H1 (cell line): ENCODE measurements around the gene PARD3. TPM values are rescaled to one million over a fixed set of nuclear protein-coding genes. Genes with fewer than 3 reads are reported as not detected.
"Not testable (repeated sequence)": the region's sequence is repeated elsewhere in the genome, so short reads cannot be mapped to it uniquely, and the experiment has no call there.

Experiments
- CTCF ChIA-PET: fragments of 300-600 bp; sonication (Branson Sonifier 250); formaldehyde crosslinking; loops from one replicate; lab custom pipeline; 2021; ENCODE audit not compliant: partially characterized antibody; lab: Charles Lee
- POLR2A ChIA-PET: fragments of 300-600 bp; sonication (Branson Sonifier 250); formaldehyde crosslinking; loops from one replicate; lab custom pipeline; 2021; ENCODE audit warnings: inconsistent platforms; ENCODE audit not compliant: partially characterized antibody; lab: Charles Lee
- DNase-seq, 2 experiments: peaks; one replicate each; pipeline versions ENCODE4 v3.0.0 to v3.0.0-alpha.2; 2010 to 2022; ENCODE audit warnings: low spot score in 2 of 2, low read depth in 1 of 2, mixed read lengths in 1 of 2
- FAIRE-seq: peaks from 2 replicates; lab custom pipeline; 2011; peaks lifted over from hg19 to GRCh38; lab: Jason Lieb, UNC
- H2AFZ ChIP-seq: 2 replicates; pipeline ENCODE4 v1.8.1; 2012; ENCODE audit warnings: low read length, inconsistent platforms
- H2AK5ac ChIP-seq: 2 replicates; pipeline ENCODE4 v1.6.1; 2013; ENCODE audit warnings: low read depth, low read length
- H2BK120ac ChIP-seq: replicated peaks from 2 replicates; pipeline ENCODE3; 2013; ENCODE audit warnings: low read depth, low read length, inconsistent platforms
- H2BK12ac ChIP-seq: 2 replicates; pipeline ENCODE4 v1.6.1; 2013; ENCODE audit warnings: low read depth, low read length
- H2BK15ac ChIP-seq: 2 replicates; pipeline ENCODE4 v1.6.1; 2013; ENCODE audit warnings: low read length
- H2BK20ac ChIP-seq: 2 replicates; pipeline ENCODE4 v1.6.1; 2013; ENCODE audit warnings: low read length
- H2BK5ac ChIP-seq: 2 replicates; pipeline ENCODE4 v1.6.1; 2013; ENCODE audit warnings: low read depth, low read length
- H3K14ac ChIP-seq: 2 replicates; pipeline ENCODE4 v1.6.1; 2013; ENCODE audit warnings: inconsistent platforms; ENCODE audit not compliant: insufficient read length
- H3K18ac ChIP-seq: 2 replicates; pipeline ENCODE4 v1.6.1; 2013; ENCODE audit warnings: low read length; ENCODE audit errors: extremely low read depth
- H3K23ac ChIP-seq: 2 replicates; pipeline ENCODE4 v1.6.1; 2013; ENCODE audit warnings: inconsistent platforms; ENCODE audit not compliant: insufficient read length
- H3K23me2 ChIP-seq: 2 replicates; pipeline ENCODE4 v1.6.1; 2013; ENCODE audit warnings: low read depth, low read length
- H3K27ac ChIP-seq: 2 replicates; pipeline ENCODE4 v1.6.1; 2011; ENCODE audit warnings: low read depth, low read length, inconsistent platforms
- H3K27me3 ChIP-seq, 4 experiments: replicated peaks in 1 of 4; 1 replicate in 1 of 4; 2 replicates in 3 of 4; pipeline versions ENCODE4 v1.6.1 to v1.8.1; 2011 to 2013; ENCODE audit warnings: low read length in 3 of 4, mild to moderate bottlenecking in 3 of 4, inconsistent platforms in 2 of 4, mixed read lengths in 2 of 4, moderate library complexity in 1 of 4; ENCODE audit not compliant: control insufficient read depth in 3 of 4, insufficient read depth in 3 of 4; ENCODE audit errors: extremely low read depth in 1 of 4
- H3K36me3 ChIP-seq, 4 experiments: 2 replicates each; pipeline versions ENCODE4 v1.6.1 to v1.8.1; 2011 to 2013; ENCODE audit warnings: mild to moderate bottlenecking in 4 of 4, low read length in 3 of 4, moderate library complexity in 2 of 4, control low read depth in 1 of 4, inconsistent platforms in 1 of 4; ENCODE audit not compliant: insufficient read depth in 4 of 4, control insufficient read depth in 2 of 4
- H3K4ac ChIP-seq: replicated peaks from 2 replicates; pipeline ENCODE3; 2013; ENCODE audit warnings: low read length, low read depth, mixed read lengths, inconsistent platforms; ENCODE audit not compliant: insufficient read length
- H3K4me1 ChIP-seq, 4 experiments: replicated peaks in 1 of 4; 1 replicate in 1 of 4; 2 replicates in 3 of 4; pipeline versions ENCODE4 v1.6.1 to v1.8.1; 2011 to 2013; ENCODE audit warnings: low read length in 3 of 4, inconsistent platforms in 2 of 4, mixed read lengths in 1 of 4; ENCODE audit not compliant: insufficient read depth in 4 of 4, control insufficient read depth in 3 of 4
- H3K4me2 ChIP-seq, 2 experiments: 2 replicates each; pipeline versions ENCODE4 v1.6.1 to v1.8.1; 2011 to 2013; ENCODE audit warnings: low read depth in 2 of 2, low read length in 2 of 2, control low read depth in 1 of 2, inconsistent platforms in 1 of 2, mild to moderate bottlenecking in 1 of 2; ENCODE audit not compliant: insufficient read depth in 1 of 2
- H3K4me3 ChIP-seq, 4 experiments: fragments of 200-600, 300-600 bp in 1 of 4; sonication (generic), shearing (Covaris generic), sonication (Bioruptor Twin) in 1 of 4; 2 replicates each; pipeline versions ENCODE4 v1.5.1 to v1.8.1; 2011 to 2016; ENCODE audit warnings: low read length in 4 of 4, low read depth in 3 of 4, control low read depth in 2 of 4, inconsistent platforms in 2 of 4, mild to moderate bottlenecking in 2 of 4, mixed read lengths in 1 of 4, moderate library complexity in 1 of 4; ENCODE audit not compliant: insufficient read depth in 2 of 4; ENCODE audit errors: extremely low read depth in 1 of 4
- H3K56ac ChIP-seq: replicated peaks from 2 replicates; pipeline ENCODE3; 2013; ENCODE audit warnings: low read depth, mild to moderate bottlenecking, mixed read lengths, low read length, inconsistent platforms; ENCODE audit not compliant: insufficient read length
- H3K79me1 ChIP-seq: 2 replicates; pipeline ENCODE4 v1.6.1; 2013; ENCODE audit warnings: low read depth, low read length, control low read depth
- H3K79me2 ChIP-seq, 2 experiments: 2 replicates each; pipeline versions ENCODE4 v1.6.1 to v1.8.1; 2012 to 2013; ENCODE audit warnings: low read length in 2 of 2, mild to moderate bottlenecking in 2 of 2, inconsistent platforms in 1 of 2; ENCODE audit not compliant: insufficient read depth in 2 of 2, control insufficient read depth in 1 of 2
- H3K9ac ChIP-seq, 4 experiments: replicated peaks in 1 of 4; 1 replicate in 1 of 4; 2 replicates in 3 of 4; pipeline versions ENCODE4 v1.6.1 to v1.8.1; 2011 to 2013; ENCODE audit warnings: low read depth in 3 of 4, low read length in 3 of 4, control low read depth in 2 of 4, mild to moderate bottlenecking in 2 of 4, moderate library complexity in 2 of 4, inconsistent platforms in 1 of 4; ENCODE audit errors: extremely low read depth in 1 of 4
- H3K9me3 ChIP-seq, 2 experiments: 2 replicates each; pipeline versions ENCODE4 v1.6.1 to v1.8.1; 2012 to 2013; ENCODE audit warnings: mild to moderate bottlenecking in 2 of 2, moderate library complexity in 2 of 2, control low read depth in 1 of 2, inconsistent platforms in 1 of 2, low read depth in 1 of 2, low read length in 1 of 2, mixed read lengths in 1 of 2; ENCODE audit not compliant: insufficient read depth in 2 of 2
- H4K20me1 ChIP-seq, 2 experiments: replicated peaks in 1 of 2; 2 replicates each; pipeline versions ENCODE3 to v1.8.1; 2011 to 2013; ENCODE audit warnings: inconsistent platforms in 2 of 2, low read length in 2 of 2, mild to moderate bottlenecking in 1 of 2; ENCODE audit not compliant: insufficient read depth in 2 of 2, control insufficient read depth in 1 of 2
- H4K5ac ChIP-seq: 2 replicates; pipeline ENCODE4 v1.6.1; 2013; ENCODE audit warnings: low read length, low read depth, mixed read lengths, inconsistent platforms; ENCODE audit not compliant: insufficient read length
- H4K8ac ChIP-seq: 2 replicates; pipeline ENCODE4 v1.8.0; 2013; ENCODE audit warnings: mild to moderate bottlenecking, moderate library complexity, low read length, inconsistent platforms; ENCODE audit not compliant: insufficient read depth; ENCODE audit errors: extremely low read depth
- H4K91ac ChIP-seq: replicated peaks from 2 replicates; pipeline ENCODE3; 2013; ENCODE audit warnings: low read length, mixed read lengths, inconsistent platforms; ENCODE audit not compliant: insufficient read length
- WGBS, 2 experiments: shearing (Covaris generic) in 1 of 2; methylation state at CpG; one replicate each; pipeline versions ENCODE4 v1.1.6 to v1.1.7; 2013 to 2015; ENCODE audit warnings: low lambda C conversion rate in 2 of 2, mixed read lengths in 2 of 2, inconsistent platforms in 1 of 2, low coverage in 1 of 2, missing lambda C conversion rate in 1 of 2; ENCODE audit not compliant: insufficient replicate concordance in 2 of 2, insufficient coverage in 1 of 2, insufficient read length in 1 of 2; ENCODE audit errors: extremely low coverage in 1 of 2, missing lambda C conversion rate in 1 of 2; 5-methylcytosine and 5-hydroxymethylcytosine counted together
- polyA plus RNA-seq, 7 experiments: library from polyadenylated mRNA; depleted of rRNA in 3 of 7; stranded (reverse) in 5 of 7; unstranded in 2 of 7; fragments of >200 nt in 5 of 7; fragments of 200-250 nt in 2 of 7; gene quantifications; 1 replicate in 5 of 7; 2 replicates in 1 of 7; 4 replicates in 1 of 7; pipeline versions ENCODE4 v1.2.1 to v1.2.3, GENCODE V29; 2011 to 2013; ENCODE audit warnings: missing spikeins in 2 of 7, mixed read lengths in 2 of 7
- total RNA-seq: library from RNA; stranded (reverse); fragmentation: NEBNext Ultra II Directional; extraction: Animal tissue kit (Norgen Biotek cat#: 25700); gene quantifications from 2 replicates; pipeline ENCODE4 v1.2.1, GENCODE V29; 2021

The PARD3 gene
- total and polyA plus RNA-seq, 2 of the 8 experiments (the other 6 are each of a cell fraction or from before 2014, with no cell fraction given): 19.7 to 49.1 TPM

DNA sequence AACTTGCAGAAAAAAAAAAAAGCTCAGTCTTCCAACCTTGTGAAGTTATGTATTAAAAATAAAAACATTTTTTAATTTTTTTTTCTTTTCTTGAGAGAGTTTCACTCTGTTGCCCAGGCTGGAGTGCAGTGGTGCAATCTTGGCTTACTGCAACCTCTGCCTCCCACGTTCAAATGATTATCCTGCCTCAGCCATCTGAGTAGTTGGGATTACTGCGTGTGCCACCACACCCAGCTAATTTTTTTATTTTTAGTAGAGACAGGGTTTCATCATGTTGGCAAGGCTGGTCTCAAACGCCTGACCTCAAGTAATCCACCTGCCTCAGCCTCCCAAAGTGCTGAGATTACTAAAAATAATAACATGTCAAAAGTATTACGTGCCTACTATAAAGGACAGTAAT is 375.7 kb downstream of the PARD3 start:
- DNase-seq, H4K20me1 ChIP-seq, H3K4me2 ChIP-seq, H2AK5ac ChIP-seq, CTCF ChIA-PET, H3K9ac ChIP-seq, H4K8ac ChIP-seq, H3K79me1 ChIP-seq, H3K56ac ChIP-seq, H2BK5ac ChIP-seq, H3K23me2 ChIP-seq, H3K9me3 ChIP-seq, H3K4ac ChIP-seq, H3K27ac ChIP-seq, H3K18ac ChIP-seq, H2BK15ac ChIP-seq, H3K14ac ChIP-seq, H2BK120ac ChIP-seq, H3K36me3 ChIP-seq, H2BK12ac ChIP-seq, H3K4me1 ChIP-seq, H3K4me3 ChIP-seq, H3K27me3 ChIP-seq, H4K5ac ChIP-seq, H2AFZ ChIP-seq, FAIRE-seq, H2BK20ac ChIP-seq, H3K79me2 ChIP-seq, H4K91ac ChIP-seq, H3K23ac ChIP-seq, POLR2A ChIA-PET: not testable (repeated sequence)
- 95% methylated on average over 4 of the region's 4 CpGs; no CpG with 5 or more reads in 1 of the 2 experiments for WGBS, 2 experiments
